Kidney epithelial cell (primary cell): Measurements from ENCODE around the gene SPSB4. TPM values are rescaled to one million over a fixed set of nuclear protein-coding genes. Genes with fewer than 3 reads are reported as not detected.

Experiments used
- DNase-seq: peaks from one replicate; pipeline ENCODE4 v3.0.0-alpha.2; 2010; ENCODE audit warnings: low read depth
- H3K27me3 ChIP-seq: 2 replicates; pipeline ENCODE4 v1.6.0; 2011; ENCODE audit warnings: low read length; ENCODE audit not compliant: control insufficient read depth, insufficient read depth
- H3K36me3 ChIP-seq: 2 replicates; pipeline ENCODE4 v1.5.1; 2011; ENCODE audit warnings: low read length; ENCODE audit not compliant: control insufficient read depth, insufficient read depth
- H3K4me3 ChIP-seq: 2 replicates; pipeline ENCODE4 v1.5.1; 2011; ENCODE audit warnings: low read depth, mild to moderate bottlenecking, control low read depth, low read length
- CTCF ChIP-seq: IDR thresholded peaks from 2 replicates; pipeline ENCODE4 v1.5.1; 2011; ENCODE audit warnings: mild to moderate bottlenecking, moderate library complexity, low read length, control low read depth, inconsistent platforms; ENCODE audit not compliant: insufficient read depth, poor library complexity, severe bottlenecking
- total RNA-seq: library from RNA; depleted of rRNA; stranded (reverse); fragments of >200 nt; gene quantifications from 2 replicates; pipeline ENCODE4 v1.2.3, GENCODE V29; 2015

SPSB4 gene
- total RNA-seq, 1 donor from 2014 or later: 0.67 TPM

GRCh38 chr3:141093397-141093796 is 42.2 kb downstream of the SPSB4 start:
- DNase-seq: no peak
- H3K27me3 ChIP-seq: peaks cover 2% of the 10 kb centered on the region
- no peaks in the 10 kb centered on the region for H3K36me3 ChIP-seq
- TF ChIP-seq CTCF: no peak
- H3K4me3 ChIP-seq: no peak overlapping the region

GRCh38 chr3:141093971-141094684 is 43.0 kb downstream of the SPSB4 start:
- H3K4me3 ChIP-seq: no peak overlapping the region
- DNase-seq: no peak

DNA sequence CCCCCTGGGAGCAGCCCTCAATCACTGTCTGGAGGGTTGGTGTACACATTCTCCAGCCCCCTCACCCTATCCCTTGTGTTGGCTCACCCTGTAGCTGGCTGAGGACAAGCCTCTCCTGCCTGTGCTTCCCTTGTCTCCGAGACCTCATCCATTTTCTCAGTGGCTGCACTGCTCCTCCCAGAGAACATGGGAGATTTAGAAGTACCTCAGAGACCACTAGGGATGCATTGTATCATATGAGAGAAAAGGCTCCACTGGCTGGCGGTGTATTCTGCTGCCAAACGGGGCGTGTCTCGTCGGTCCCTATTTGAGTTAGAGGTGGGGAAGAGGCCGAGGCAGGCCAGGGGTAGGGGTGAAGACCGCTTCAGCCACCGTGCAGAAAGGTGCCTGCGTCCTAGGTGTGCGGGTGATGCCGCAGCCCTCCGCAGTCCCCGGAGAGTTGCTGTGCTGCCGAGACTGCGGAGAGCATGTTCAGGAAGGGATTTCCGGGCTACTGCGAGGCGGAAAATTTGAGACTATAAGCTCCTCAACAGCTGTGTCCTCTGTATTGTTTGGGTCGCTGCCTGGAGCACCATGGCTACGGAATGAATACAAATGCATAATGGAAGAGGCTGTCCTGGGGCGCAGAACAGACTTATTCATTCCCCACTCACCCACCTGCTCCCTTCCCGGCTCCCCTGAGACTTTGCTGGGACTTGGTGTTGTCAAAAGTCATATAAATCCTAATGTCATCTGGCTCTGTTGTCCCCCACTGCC is 43.8 kb downstream of the SPSB4 start:
- no peak for DNase-seq
- Histone ChIP-seq H3K4me3 (no peak overlapping the region), H3K27me3 (no peaks in the 10 kb centered on the region), H3K36me3 (no peaks in the 10 kb centered on the region)
- no peak for TF ChIP-seq CTCF

More at GRCh38 chr3:141093971-141094684, 43.0 kb downstream of the SPSB4 start:
- Histone ChIP-seq H3K27me3 (no peaks in the 10 kb centered on the region), H3K36me3 (no peaks in the 10 kb centered on the region)
- TF ChIP-seq CTCF: no peak

- no peak overlapping the region for H3K4me3 ChIP-seq
- H3K27me3 ChIP-seq: no peaks in the 10 kb centered on the region
- no peaks in the 10 kb centered on the region for H3K36me3 ChIP-seq
- TF ChIP-seq CTCF: no peak
- DNase-seq: no peak
Observed at GRCh38 chr3:141095546-141095937, 44.4 kb downstream of the SPSB4 start.

- TF ChIP-seq CTCF: no peak
- H3K27me3 ChIP-seq: no peaks in the 10 kb centered on the region
- no peak for DNase-seq
- H3K4me3 ChIP-seq: no peak overlapping the region
- no peaks in the 10 kb centered on the region for H3K36me3 ChIP-seq
Observed at GRCh38 chr3:141096164-141096563, 45.0 kb downstream of the SPSB4 start.
